ENCODE results near the gene CAPN10.

CAPN10 gene

DNA sequence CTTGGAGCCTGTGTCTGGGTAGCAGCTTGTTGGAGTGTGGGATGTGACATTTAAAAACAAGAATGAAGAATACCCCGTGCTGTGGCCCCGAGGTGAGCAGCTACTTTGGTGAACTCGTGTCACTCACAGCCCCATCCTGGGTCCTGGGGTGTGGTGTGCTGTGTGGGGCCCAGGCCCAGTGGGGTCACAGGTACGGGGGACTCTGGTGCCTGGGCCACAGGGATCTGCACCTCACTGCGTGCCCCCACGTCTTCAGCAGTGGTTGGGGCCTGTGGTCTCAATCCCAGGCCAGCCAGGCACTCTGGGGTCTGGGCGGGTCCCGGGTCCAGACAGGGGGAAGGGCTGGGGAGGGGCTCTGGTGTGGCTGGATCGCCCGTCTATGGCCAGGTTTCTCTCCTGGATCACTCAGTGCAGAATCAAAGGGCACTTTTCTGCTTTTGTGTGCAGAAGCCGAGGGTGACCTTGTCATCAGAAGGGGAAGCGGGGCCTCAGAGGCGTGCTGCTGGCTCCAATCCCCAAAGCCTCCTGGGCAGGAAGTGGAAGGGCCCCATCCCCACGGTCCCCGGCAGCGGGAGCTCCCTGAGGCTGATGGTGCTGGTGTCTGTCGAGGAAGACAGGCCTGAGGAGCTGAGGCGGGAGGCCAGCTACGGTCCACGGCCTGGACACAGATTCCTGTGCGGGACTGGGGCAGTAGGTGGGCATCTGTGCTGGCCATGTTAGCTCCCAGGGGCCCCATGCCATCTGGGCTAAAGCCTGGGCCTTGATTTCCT is 40.2 kb downstream of the CAPN10 start:
- no peak for DNase-seq

- DNase-seq, result no peak
Observed at GRCh38 chr2:240627736-240628506, 41.4 kb downstream of the CAPN10 start.

- DNase-seq, result no peak
Observed at GRCh38 chr2:240628507-240628807, 41.9 kb downstream of the CAPN10 start.

DNA sequence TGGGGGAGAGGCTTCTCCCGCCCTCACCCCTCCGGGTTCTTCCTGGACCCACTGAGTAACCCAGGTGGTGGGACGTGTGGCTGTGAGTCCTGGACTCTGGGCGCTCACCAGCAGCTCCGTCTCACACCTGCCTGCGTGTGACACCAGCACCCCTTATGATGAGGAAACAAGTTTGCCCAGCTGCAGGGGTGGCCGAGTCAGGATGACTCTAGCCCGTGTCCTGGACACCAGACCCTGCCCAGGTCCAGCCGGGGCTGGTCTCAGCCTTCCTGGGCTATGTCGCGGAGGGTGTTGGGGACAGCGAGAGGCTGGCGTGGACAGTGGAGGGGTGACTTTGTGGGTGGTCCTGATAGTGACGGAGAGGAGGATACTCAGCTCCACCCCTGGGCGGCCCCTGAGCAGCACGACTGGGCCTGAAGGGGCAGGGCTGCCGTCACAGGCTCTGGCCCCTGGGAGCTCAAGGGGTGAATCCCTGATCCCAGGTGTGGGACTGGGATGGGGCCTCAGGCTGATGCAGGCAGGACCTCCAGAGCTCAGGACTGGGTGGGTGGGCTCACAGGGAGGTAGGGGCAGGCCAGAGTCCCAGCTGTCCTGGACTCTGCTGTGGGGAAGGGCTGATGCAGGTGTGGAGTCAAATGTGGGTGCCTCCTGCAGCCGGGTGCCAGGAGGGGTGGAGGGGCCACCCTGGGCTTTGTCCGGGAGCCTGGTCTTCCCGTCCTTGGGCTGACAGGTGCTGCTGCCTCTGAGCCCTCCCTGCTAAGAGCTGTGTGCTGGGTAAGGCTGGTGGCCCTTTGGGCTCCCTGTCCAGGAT is 42.5 kb downstream of the CAPN10 start:
- DNase-seq, result no peak

GRCh38 chr2:240629619-240629967 is 43.1 kb downstream of the CAPN10 start:
- DNase-seq, result no peak

DNA sequence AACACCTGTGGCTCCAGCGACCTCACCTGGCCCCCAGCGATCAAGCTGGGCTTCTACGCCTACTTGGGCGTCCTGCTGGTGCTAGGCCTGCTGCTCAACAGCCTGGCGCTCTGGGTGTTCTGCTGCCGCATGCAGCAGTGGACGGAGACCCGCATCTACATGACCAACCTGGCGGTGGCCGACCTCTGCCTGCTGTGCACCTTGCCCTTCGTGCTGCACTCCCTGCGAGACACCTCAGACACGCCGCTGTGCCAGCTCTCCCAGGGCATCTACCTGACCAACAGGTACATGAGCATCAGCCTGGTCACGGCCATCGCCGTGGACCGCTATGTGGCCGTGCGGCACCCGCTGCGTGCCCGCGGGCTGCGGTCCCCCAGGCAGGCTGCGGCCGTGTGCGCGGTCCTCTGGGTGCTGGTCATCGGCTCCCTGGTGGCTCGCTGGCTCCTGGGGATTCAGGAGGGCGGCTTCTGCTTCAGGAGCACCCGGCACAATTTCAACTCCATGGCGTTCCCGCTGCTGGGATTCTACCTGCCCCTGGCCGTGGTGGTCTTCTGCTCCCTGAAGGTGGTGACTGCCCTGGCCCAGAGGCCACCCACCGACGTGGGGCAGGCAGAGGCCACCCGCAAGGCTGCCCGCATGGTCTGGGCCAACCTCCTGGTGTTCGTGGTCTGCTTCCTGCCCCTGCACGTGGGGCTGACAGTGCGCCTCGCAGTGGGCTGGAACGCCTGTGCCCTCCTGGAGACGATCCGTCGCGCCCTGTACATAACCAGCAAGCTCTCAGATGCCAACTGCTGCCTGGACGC is 43.6 kb downstream of the CAPN10 start:
- no peak for DNase-seq

DNA sequence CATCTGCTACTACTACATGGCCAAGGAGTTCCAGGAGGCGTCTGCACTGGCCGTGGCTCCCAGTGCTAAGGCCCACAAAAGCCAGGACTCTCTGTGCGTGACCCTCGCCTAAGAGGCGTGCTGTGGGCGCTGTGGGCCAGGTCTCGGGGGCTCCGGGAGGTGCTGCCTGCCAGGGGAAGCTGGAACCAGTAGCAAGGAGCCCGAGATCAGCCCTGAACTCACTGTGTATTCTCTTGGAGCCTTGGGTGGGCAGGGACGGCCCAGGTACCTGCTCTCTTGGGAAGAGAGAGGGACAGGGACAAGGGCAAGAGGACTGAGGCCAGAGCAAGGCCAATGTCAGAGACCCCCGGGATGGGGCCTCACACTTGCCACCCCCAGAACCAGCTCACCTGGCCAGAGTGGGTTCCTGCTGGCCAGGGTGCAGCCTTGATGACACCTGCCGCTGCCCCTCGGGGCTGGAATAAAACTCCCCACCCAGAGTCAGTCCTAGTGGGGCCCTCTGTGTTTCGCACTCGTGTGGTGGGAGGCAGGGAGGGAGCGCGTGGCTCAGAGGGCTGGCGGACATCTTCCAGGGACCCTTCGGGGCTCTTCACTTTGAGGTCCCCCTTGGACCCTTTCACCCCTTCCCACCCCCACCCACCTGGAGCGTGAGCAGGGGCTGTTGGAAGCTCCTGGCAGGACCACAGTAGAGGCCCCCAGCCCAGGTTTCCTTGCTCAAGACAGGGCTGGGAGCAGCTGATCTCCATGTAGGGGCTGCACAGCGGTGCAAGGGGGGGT is 44.4 kb downstream of the CAPN10 start:
- no peak for DNase-seq

GRCh38 chr2:240631548-240632305 is 45.2 kb downstream of the CAPN10 start:
- DNase-seq, result no peak

DNA sequence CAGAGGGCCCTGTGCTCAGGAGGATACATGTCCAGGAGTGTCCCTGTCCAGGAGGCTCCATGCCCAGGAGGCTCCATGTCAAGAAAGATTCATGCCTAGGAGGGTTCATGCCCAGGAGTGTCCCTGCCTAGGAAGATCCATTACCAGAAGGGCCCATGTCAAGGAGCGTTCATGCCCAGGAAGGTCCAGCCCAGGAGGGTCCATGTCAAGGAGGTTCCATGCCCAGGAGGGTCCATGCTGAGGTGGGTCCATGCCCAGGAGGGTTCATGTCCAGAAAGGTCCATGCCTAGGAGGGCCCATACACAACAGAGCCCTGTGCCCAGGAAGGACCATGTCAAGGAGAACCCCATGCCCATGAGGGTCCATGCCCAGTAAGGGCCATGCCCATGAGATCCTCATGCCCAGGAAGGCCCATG is 45.8 kb downstream of the CAPN10 start:
- no peak for DNase-seq

DNA sequence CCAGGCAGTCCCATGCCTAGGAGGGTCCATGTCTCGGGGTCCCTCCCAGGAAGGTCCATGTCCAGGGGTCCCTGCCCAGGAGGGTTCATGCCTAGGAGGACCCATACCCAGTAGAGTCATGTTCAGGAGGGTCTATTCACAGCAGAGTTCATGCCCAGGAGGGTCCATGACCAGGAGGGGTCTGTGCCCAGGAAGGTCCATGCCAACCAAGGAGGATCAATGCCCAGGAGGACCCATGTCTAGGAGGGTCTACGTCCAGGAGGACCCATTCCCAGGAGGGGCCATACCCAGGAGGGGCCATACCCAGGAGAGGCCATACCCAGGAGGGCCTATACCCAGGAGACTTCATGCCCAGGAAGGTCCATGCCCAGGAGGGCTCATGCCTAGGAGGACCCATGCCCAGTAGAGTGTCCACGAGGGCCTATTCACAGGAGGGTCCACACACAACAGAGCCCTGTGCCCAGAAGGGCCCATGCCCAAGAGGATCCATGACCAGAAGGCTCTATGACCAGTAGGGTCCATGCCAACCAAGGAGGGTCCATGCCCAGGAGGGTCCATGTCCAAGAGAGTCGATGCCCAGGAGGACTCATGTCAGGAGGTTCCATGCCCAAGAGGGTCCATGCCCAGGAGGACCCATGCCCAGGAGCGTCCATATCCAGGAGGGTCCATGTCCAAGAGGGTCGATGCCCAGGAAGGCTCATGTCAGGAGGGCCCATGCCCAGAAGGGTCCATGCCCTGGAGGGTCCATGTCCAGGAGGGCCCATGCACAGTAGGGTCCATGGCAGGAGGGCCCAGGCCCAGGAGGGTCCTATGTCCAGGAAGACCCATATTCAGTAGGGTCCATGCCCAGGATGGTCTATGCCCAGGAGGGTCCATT is 48.8 kb downstream of the CAPN10 start:
- no peak for DNase-seq

GRCh38 chr2:240635998-240636547 is 49.5 kb downstream of the CAPN10 start:
- DNase-seq, result no peak

- no peak for DNase-seq
Observed at GRCh38 chr2:240636563-240637115, 50.1 kb downstream of the CAPN10 start.

GRCh38 chr2:240637116-240637900 is 50.8 kb downstream of the CAPN10 start:
- DNase-seq, result no peak

- no peak for DNase-seq
Observed at GRCh38 chr2:240637901-240638345, 51.4 kb downstream of the CAPN10 start.

- no peak for DNase-seq
Observed at GRCh38 chr2:240638512-240639160, 52.1 kb downstream of the CAPN10 start.

DNA sequence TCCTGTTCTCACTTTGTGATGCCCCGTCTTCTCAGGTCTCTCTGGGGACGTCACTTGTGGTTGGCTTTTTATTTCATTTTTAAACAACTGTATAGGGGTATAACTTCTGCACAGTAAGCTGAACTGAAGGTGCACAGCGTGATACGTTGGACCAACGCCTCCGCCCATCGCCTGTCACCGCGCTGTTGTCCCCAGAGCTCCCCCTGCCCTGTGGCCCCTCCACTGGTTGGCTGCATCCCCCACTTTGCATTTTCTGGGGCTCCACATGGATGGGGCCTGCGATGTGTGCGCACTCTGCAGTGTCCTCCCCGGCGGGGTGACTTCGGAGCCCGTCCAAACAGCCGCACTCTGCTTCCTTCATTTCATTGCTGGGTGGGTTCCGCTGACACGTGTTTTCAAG is 53.0 kb downstream of the CAPN10 start:
- DNase-seq, result no peak

GRCh38 chr2:240640939-240641338 is 54.4 kb downstream of the CAPN10 start:
- no peak for DNase-seq
